C4-2B (cell line): ENCODE data around the gene TSSC4.

Experiments used
- ZFX ChIP-seq: fragments of 450-650 bp; IDR thresholded peaks from 2 replicates; pipeline ENCODE4 v1.6.1; 2017
- TF ChIP-seq, protein P1 (sequence below): fragments of 450-650 bp; conservative IDR thresholded peaks from 2 replicates; pipeline ENCODE4 v1.5.1; 2017; ENCODE audit warnings: mild to moderate bottlenecking

DNA sequence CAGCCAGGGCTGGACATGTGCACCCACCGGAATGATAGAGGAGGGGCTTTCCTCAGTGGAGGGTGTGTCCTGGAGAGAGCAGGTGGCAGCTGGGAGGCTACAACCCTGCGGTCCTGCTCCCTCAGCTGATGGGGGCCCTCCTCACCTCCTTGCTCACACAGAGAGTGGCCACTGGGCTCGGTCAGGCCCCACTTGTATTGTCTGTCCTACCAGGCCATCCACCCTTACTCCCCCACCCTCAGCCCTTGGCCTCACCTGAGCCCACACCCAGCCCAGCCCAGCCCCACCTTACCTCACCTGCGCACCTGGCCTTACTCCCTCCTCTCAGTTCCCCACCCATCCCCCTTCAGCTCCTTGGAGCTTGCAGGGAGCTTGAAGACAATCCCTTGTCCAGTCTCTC is 40.6 kb downstream of the TSSC4 start:
- TF ChIP-seq, protein P1, sequence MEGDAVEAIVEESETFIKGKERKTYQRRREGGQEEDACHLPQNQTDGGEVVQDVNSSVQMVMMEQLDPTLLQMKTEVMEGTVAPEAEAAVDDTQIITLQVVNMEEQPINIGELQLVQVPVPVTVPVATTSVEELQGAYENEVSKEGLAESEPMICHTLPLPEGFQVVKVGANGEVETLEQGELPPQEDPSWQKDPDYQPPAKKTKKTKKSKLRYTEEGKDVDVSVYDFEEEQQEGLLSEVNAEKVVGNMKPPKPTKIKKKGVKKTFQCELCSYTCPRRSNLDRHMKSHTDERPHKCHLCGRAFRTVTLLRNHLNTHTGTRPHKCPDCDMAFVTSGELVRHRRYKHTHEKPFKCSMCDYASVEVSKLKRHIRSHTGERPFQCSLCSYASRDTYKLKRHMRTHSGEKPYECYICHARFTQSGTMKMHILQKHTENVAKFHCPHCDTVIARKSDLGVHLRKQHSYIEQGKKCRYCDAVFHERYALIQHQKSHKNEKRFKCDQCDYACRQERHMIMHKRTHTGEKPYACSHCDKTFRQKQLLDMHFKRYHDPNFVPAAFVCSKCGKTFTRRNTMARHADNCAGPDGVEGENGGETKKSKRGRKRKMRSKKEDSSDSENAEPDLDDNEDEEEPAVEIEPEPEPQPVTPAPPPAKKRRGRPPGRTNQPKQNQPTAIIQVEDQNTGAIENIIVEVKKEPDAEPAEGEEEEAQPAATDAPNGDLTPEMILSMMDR, result no peak
- TF ChIP-seq ZFX, result no peak
